ENCODE data around the gene SPATA1. TPM values are rescaled to one million over a fixed set of nuclear protein-coding genes. Genes with fewer than 3 reads are reported as not detected.

The SPATA1 gene
- total and polyA plus RNA-seq, 2 of the 13 experiments (the other 11 are each of a cell fraction or from before 2014, with no cell fraction given): 0.70 to 1.4 TPM

DNA sequence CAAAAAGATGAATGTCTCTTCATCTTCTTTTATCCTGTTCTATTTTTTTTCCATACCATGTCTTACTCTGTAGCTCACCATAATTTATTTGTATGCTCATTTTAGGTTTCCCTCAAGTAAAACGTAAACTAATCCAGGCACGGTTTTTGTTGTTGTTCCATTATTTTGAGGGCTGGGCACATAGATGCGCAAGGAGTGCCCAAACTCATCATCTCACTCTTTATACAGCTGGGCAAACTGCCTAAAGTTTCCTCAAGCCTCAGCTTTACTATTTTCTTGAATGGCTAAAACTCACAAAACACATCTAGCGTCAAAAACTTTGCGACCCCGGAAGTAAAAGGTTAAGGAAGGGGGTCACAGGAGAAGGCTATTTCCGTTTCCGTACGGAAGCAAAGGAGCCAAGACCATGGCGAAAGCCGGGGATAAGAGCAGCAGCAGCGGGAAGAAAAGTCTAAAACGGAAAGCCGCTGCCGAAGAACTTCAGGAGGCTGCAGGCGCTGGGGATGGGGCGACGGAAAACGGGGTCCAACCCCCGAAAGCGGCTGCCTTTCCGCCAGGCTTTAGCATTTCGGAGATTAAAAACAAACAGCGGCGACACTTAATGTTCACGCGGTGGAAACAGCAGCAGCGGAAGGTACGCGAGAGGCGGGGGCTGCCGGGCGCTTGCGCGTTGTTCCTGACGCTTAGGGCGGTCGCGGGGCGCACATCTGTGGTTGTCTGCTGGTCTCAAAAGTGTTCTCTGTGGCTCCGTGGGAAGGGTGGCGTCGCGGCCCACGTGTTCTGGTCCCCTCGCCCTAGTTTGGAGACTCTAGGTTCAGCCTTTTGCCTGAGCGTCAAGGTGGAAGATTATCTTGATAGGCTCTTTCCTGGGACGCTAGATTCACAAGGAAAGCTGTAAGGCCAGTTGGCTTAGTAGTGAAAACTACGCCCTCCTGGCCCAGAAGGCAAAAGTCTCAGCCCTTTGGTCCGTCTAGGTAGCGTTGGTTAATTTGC, 27.0 kb upstream of the SPATA1 start, which contains the start of gene RPF1 (continued):
- TF ChIP-seq EHMT2 (IDR thresholded peaks at IDR 0.05; ENCODE audit: borderline replicate concordance, low read depth, low read length): peak; percentile 100
- TF ChIP-seq WIZ (CRISPR knock-in tag; IDR thresholded peaks at IDR 0.05): peak; percentile 97
- peak; percentile 57; the same call in 1 of the 2 replicates for TF ChIP-seq ZNF746 (CRISPR knock-in tag; IDR thresholded peaks at IDR 0.05)
- peak; percentile 85 for TF ChIP-seq ZNF605 (CRISPR knock-in tag; IDR thresholded peaks at IDR 0.05)
- TF ChIP-seq, protein P1, sequence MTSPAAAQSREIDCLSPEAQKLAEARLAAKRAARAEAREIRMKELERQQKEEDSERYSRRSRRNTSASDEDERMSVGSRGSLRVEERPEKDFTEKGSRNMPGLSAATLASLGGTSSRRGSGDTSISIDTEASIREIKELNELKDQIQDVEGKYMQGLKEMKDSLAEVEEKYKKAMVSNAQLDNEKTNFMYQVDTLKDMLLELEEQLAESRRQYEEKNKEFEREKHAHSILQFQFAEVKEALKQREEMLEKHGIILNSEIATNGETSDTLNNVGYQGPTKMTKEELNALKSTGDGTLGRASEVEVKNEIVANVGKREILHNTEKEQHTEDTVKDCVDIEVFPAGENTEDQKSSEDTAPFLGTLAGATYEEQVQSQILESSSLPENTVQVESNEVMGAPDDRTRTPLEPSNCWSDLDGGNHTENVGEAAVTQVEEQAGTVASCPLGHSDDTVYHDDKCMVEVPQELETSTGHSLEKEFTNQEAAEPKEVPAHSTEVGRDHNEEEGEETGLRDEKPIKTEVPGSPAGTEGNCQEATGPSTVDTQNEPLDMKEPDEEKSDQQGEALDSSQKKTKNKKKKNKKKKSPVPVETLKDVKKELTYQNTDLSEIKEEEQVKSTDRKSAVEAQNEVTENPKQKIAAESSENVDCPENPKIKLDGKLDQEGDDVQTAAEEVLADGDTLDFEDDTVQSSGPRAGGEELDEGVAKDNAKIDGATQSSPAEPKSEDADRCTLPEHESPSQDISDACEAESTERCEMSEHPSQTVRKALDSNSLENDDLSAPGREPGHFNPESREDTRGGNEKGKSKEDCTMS (CRISPR knock-in tag; conservative IDR thresholded peaks at IDR 0.05): no peak
- no peak for TF ChIP-seq IRX3 (CRISPR knock-in tag; IDR thresholded peaks at IDR 0.05; ENCODE audit: borderline replicate concordance, low read depth)
- TF ChIP-seq ZNF44 (CRISPR knock-in tag; IDR thresholded peaks at IDR 0.05): peak; percentile 92
- TF ChIP-seq SIN3A (IDR thresholded peaks at IDR 0.05; ENCODE audit: borderline replicate concordance, low read depth, low read length): 0 out of 2 replicates have a peak, but pooled peaks have one; percentile 20
- peak; percentile 64 for TF ChIP-seq IRF2 (CRISPR knock-in tag; IDR thresholded peaks at IDR 0.05)
- peak; percentile 91 for TF ChIP-seq YEATS4 (CRISPR knock-in tag; IDR thresholded peaks at IDR 0.05; ENCODE audit: borderline replicate concordance)
